Left colon (tissue), 2 donors: ENCODE results near the gene ARMH4. TPM values are rescaled to one million over a fixed set of nuclear protein-coding genes. Genes with fewer than 3 reads are reported as not detected.

Experiments
- ATAC-seq: fragments of 200-7000 bp; cut with Tn5 transposase; one replicate; pipeline ENCODE4 v1.9.1; 2020; ENCODE audit warnings: mild to moderate bottlenecking, moderate library complexity
- DNase-seq, 2 donors: peaks; one replicate each; pipeline ENCODE4 v3.0.0-alpha.2; 2020
- intact Hi-C, 2 donors: fragments of 100-400 bp; cut with DNase I in 1 of 2; cut with micrococcal nuclease in 1 of 2; formaldehyde crosslinking; loops; one replicate each; pipeline versions ENCODE4 v1.11.2 to v1.14.0; 2022; cut with DNase I, micrococcal nuclease
- total RNA-seq, 2 donors: library from RNA; stranded (reverse); fragmentation: NEBNext Ultra II Directional; extraction: Animal tissue kit (Norgen Biotek cat#: 25700); gene quantifications; one replicate each; pipeline ENCODE4 v1.2.1, GENCODE V29; 2021
- donor health status: DM: no; HTN: no; CAD: no.
- donor health status: DM: yes; HTN: yes; CAD: no.

The ARMH4 gene
- total RNA-seq, 2 donors from 2014 or later: 0.82 to 2.7 TPM

DNA sequence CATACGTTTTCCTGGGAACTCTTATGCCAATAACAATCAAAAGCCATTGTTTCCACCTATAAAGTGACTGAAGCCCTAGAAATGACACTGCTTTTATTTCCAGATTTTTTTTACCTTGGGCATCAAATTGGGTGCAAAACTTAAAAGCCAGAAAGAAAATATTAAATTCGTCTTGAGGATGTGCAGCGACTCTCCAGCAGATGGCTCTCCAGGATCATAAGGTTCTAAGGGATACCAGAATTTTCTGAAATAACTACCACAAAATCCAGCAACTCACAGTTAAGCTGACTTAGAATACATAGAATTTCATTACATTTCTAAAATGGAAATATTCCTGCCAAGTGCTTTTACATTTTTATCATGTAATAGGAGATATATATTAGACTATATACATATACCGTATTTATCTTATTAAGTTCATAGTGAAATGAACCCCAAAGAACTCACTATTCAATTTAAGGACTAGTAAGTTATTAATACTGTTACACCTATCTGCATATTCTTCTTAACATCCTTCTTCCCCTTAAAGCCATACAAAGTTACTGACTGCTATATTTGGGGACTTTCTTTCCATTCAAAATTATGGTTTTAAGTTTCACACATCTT, 44.0 kb downstream of the ARMH4 start:
- peak; percentile 51 for ATAC-seq
- peak in 1 of 2 donors; percentile 41 for DNase-seq
- intact Hi-C loops: loop anchor here (2.0 to 5.0 kb wide), 2 partner anchors 54 to 59 kb away; no protein-coding TSS in a partner anchor

- intact Hi-C loops: loop anchor here in 1 of 2 donors (5.0 kb wide), 1 partner anchor 55 kb away; no protein-coding TSS in a partner anchor
- DNase-seq (no peak), ATAC-seq (no peak)
Measured at GRCh38 chr14:58107041-58107440, 45.0 kb downstream of the ARMH4 start.

DNA sequence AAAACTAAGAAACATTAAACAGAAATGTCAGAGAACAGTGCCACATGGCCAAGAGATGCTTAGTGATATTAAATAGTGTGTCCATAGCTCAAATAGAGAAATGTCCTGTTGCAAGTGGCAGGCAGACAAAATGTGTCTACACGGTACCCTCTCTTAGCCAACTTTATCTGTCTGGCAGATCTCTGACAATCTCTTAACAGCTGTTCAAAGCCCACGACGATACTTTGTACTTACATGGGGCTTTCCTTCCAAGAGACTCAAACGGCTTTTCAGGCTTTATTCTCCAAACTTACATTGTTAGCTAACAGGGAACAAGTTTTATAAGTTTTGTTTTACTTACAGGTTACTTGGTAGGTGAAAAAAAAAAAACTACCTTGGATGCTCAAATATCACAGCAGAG, 45.6 kb downstream of the ARMH4 start:
- intact Hi-C loops: loop anchor here in 1 of 2 donors (5.0 kb wide), 1 partner anchor 56 kb away; no protein-coding TSS in a partner anchor
- ATAC-seq: no peak
- DNase-seq: no peak

DNA sequence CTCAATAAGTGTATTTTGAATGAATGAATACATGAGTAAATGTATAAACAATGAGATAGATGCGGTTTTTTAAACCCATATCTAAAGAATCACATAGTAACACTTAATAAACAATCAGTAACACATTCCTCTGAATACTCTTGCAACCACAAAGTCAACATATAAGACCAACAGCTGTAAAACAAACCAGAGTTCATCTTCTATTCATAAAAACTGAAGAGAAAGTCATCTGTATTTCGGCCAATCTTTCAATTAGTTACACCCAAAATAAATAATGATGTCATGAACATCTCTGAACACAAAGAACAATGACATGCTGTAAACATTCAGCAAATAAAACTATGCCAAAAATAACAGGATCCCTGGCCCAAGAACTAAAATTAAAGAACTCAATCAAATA, 47.2 kb downstream of the ARMH4 start:
- no peak for ATAC-seq
- intact Hi-C loops: loop anchor here in 1 of 2 donors (5.0 kb wide), 1 partner anchor 57 kb away; no protein-coding TSS in a partner anchor

DNA sequence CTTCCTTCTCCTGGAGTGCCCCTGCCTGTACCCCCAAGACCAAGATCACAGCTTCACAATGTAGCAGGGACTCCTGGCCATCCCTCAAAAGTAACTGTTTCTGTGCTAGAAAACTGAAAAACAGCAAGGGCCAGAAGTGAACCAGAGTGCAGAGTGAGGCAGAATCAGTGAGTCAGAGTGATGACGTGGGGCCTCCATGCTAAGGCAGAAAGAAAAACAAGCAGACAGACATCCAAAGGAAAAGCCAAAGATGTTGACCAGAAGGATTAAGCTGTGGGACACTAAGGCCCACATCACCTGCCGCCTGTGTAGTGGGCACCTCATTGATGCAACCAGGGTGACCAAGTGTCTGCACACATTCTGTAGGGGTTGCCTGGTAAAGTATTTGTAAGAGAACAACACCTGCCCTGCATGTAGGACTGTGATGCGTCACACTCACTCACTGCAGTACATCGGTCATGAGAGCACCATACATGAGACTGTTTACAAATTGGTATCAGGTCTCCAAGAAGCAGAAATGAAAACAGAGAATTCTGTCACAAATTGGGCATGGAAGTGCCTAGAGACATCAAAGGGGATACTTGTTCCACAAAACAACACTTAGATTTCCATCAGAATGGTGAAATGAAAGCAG, 51.2 kb downstream of the ARMH4 start:
- no peak for DNase-seq
- ATAC-seq: no peak
- intact Hi-C loops: no loop called here

More for the DNA sequence above, 47.2 kb downstream of the ARMH4 start:
- no peak for DNase-seq

- ATAC-seq (no peak), DNase-seq (no peak)
- intact Hi-C loops: no loop called here
Measured at GRCh38 chr14:58099682-58100081, 52.3 kb downstream of the ARMH4 start.

- DNase-seq (no peak), ATAC-seq (peak; percentile 95)
Measured at GRCh38 chr14:58098507-58098906, 53.5 kb downstream of the ARMH4 start.

DNA sequence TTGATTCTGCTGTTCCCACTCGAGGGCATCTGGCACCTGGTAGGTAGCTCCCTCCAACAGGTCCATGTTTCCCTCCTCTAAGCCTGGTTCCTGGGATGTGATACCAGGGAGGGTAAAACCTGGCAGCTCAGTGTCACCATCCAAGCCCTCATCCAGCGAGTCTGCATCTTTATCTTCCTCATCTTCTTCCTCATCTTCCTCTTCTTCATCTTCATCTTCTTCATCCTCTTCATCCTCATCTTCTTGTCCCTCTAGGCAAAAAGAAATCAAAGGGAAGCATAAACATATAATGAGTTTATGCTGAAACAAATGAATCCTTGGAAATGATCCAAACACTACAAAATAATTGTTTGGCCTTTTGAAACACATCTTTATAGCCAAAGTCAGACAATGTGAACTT, 55.3 kb downstream of the ARMH4 start:
- DNase-seq (no peak), ATAC-seq (no peak)
- intact Hi-C loops: no loop called here

More at GRCh38 chr14:58098507-58098906, 53.5 kb downstream of the ARMH4 start:
- intact Hi-C loops: no loop called here

- no peak for ATAC-seq
- intact Hi-C loops: no loop called here
- DNase-seq: no peak
Measured at GRCh38 chr14:58091883-58092630, 60.0 kb downstream of the ARMH4 start.

- intact Hi-C loops: no loop called here
- DNase-seq (no peak), ATAC-seq (no peak)
Measured at GRCh38 chr14:58089612-58090011, 62.4 kb downstream of the ARMH4 start.

DNA sequence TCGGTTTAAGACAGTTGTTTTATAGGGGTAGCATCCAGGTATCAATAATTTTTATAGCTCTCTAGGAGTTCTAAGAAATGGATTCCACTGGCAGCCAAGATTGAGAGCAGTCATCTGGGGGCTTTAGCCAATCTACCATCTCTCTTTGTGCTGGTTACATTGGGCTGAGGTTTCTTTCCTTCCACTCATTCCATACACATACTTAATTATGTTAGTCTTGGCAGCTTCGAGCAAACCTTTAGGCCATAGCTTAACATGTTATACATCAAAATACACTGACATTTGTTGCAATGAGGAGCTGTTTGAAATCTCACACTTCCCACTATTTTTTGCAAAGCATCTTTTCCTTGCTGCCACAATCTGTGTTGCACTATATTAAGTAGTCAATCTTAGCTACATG, 63.1 kb downstream of the ARMH4 start:
- DNase-seq (no peak), ATAC-seq (no peak)
- intact Hi-C loops: no loop called here

GRCh38 chr14:58085877-58086276, 66.1 kb downstream of the ARMH4 start:
- no peak for DNase-seq
- no peak for ATAC-seq
- intact Hi-C loops: no loop called here

DNA sequence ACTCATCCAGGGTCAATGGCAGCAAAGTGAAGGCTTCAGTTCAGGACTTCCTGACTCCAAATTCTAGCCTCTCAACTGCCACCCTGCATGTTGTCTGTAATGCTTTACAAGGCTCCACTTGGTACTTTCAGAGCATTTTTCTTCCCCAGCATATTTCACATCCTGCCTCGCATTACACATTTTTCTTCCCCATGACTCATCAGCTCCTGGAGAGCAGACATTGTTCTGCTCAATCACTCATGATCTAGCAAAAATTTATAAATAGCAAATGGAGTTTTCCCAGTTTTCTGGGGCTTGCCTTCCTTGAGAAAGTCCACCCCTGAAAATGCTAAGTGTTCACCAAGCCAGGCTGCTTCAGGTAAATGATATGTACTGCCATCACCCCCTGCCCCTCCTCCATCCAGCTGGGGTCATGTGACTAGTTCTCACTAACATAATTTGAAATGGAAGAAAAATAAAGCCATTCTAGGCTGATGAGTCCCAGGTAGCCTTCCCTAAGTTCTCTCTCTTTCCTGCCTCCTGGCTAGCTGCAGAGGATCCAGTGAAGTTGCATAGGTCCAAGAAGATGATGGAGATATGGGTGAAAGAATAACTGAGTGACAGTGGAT, 69.4 kb downstream of the ARMH4 start:
- DNase-seq (no peak), ATAC-seq (no peak)
- intact Hi-C loops: no loop called here

DNA sequence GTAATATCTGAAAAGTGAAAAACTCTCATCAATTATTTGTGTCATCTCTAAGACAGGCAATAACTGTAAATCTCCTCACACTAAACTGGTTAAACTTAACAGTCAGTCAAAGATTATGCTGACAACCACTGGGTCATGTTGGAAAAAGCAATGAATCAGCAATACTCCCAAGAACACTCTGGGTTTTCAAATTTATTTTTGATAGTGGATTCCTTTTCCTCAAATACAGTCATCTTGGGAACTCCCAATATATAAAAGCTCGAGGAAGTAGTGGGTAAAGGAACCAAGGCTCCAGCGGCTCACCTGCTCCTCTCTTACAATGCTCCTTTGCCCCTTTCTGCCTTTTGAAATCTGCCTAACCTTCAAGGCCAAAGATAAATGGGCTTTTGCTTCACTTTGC, 70.0 kb downstream of the ARMH4 start:
- ATAC-seq (no peak), DNase-seq (no peak)
- intact Hi-C loops: no loop called here

DNA sequence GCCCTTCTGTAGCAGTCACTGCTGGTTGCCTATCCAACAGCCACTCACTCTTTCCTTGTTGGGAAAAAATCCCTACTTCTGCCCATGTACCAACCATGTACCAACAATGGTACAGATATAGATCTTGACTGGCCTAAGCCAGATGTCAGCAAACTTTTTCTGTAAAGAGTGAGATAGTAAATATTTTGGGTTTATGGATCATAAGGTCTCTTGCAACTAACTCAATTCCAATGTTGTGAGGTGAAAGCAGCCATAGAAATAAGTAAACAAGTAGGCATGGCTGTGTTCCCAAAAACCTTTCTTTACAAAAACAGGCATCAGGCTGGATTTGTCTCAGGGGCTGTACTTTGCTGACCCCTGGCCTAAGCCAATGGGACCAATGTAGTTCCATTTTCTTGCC, 73.5 kb downstream of the ARMH4 start:
- no peak for DNase-seq
- intact Hi-C loops: no loop called here
- no peak for ATAC-seq

- intact Hi-C loops: no loop called here
- no peak for ATAC-seq
- DNase-seq: no peak
Measured at GRCh38 chr14:58078068-58078467, 73.9 kb downstream of the ARMH4 start.

DNA sequence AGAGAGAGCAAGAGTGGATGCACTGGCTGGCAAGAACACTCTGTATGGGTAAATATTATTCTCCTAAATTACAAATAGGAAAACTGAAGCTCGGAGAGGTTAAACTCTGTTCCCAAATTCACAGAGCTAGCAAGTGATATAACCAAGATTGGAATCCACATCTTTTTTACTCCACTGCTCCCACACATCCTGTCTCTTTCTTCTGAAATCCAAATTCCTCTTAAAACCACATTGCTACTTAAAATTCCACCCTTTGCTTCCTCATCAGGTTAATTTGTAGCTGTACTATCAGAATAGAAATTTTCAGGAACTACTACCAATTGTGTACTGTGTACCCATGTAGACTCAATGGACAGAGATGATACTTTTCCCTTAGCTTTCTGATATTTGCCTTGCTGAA, 74.4 kb downstream of the ARMH4 start:
- ATAC-seq (no peak), DNase-seq (no peak)
- intact Hi-C loops: no loop called here

GRCh38 chr14:58073516-58073915, 78.5 kb downstream of the ARMH4 start:
- ATAC-seq (no peak), DNase-seq (no peak)
- intact Hi-C loops: loop anchor here in 1 of 2 donors (5.0 kb wide), 1 partner anchor 586 kb away; no protein-coding TSS in a partner anchor

- peak; percentile 75 for ATAC-seq
- intact Hi-C loops: loop anchor here in 1 of 2 donors (5.0 kb wide), 1 partner anchor 585 kb away; no protein-coding TSS in a partner anchor
- DNase-seq: peak; percentile 22 to 23
Measured at GRCh38 chr14:58072288-58073071, 79.5 kb downstream of the ARMH4 start.
